OCI-LY7 (cell line): ENCODE measurements around the gene PGD. TPM values are rescaled to one million over a fixed set of nuclear protein-coding genes. Genes with fewer than 3 reads are reported as not detected.

Source experiments
- BruUV-seq: library from RNA; stranded (reverse); fragments of 400-500 nt; replicated peaks from 2 replicates; lab custom pipeline; 2021; lab: Mats Ljungman, UMichigan
- CTCF ChIA-PET: fragments of 300-600 bp; sonication (Branson Sonifier 250); formaldehyde crosslinking; loops from one replicate; lab custom pipeline; 2022; ENCODE audit warnings: antibody characterized with exemption; ENCODE audit not compliant: unreplicated experiment; lab: Charles Lee
- POLR2A ChIA-PET: fragments of 300-600 bp; sonication (Branson Sonifier 250); formaldehyde crosslinking; loops from one replicate; lab custom pipeline; 2022; ENCODE audit warnings: antibody characterized with exemption; lab: Charles Lee
- DNase-seq: peaks from one replicate; pipeline ENCODE4 v3.0.0-alpha.2; 2015; ENCODE audit warnings: low spot score
- H2AFZ ChIP-seq: fragments of 200-600 bp; sonication (generic), shearing (Covaris generic); 2 replicates; pipeline ENCODE4 v1.6.1; 2014; ENCODE audit warnings: mild to moderate bottlenecking, antibody characterized with exemption, low read length, moderate library complexity
- H3K27ac ChIP-seq: fragments of 200-600 bp; sonication (generic); 2 replicates; pipeline ENCODE4 v1.5.1; 2014; ENCODE audit warnings: mixed run types, low read depth, mild to moderate bottlenecking, moderate library complexity, low read length, inconsistent platforms; ENCODE audit not compliant: poor library complexity, severe bottlenecking
- H3K36me3 ChIP-seq: fragments of 200-600 bp; sonication (generic); 2 replicates; pipeline ENCODE4 v1.6.1; 2014; ENCODE audit warnings: mild to moderate bottlenecking, antibody characterized with exemption, low read length, moderate library complexity, mixed read lengths; ENCODE audit not compliant: insufficient read depth
- H3K4me1 ChIP-seq: fragments of 200-600 bp; sonication (generic); 2 replicates; pipeline ENCODE4 v1.5.1; 2014; ENCODE audit warnings: mild to moderate bottlenecking, low read length; ENCODE audit not compliant: insufficient read depth, poor library complexity, severe bottlenecking
- H3K4me2 ChIP-seq: fragments of 200-600 bp; sonication (generic); 2 replicates; pipeline ENCODE4 v1.6.1; 2014; ENCODE audit warnings: mild to moderate bottlenecking, low read length
- H3K4me3 ChIP-seq: fragments of 200-600 bp; sonication (generic); 2 replicates; pipeline ENCODE4 v1.5.1; 2014; ENCODE audit warnings: mild to moderate bottlenecking, low read depth, low read length; ENCODE audit not compliant: poor library complexity, severe bottlenecking
- H3K79me2 ChIP-seq: fragments of 200-600 bp; sonication (generic); 2 replicates; pipeline ENCODE4 v1.6.1; 2016; ENCODE audit warnings: low read depth, mild to moderate bottlenecking, low read length, moderate library complexity, mixed read lengths; ENCODE audit not compliant: insufficient read depth
- H3K9me2 ChIP-seq: fragments of 200-600 bp; sonication (generic); 2 replicates; pipeline ENCODE4 v1.6.1; 2016; ENCODE audit warnings: mild to moderate bottlenecking, low read length, mixed read lengths; ENCODE audit not compliant: insufficient read depth
- H3K9me3 ChIP-seq: fragments of 200-600 bp; sonication (generic); 2 replicates; pipeline ENCODE4 v1.6.1; 2014; ENCODE audit warnings: mild to moderate bottlenecking, mixed run types, low read length, mixed read lengths
- H4K20me1 ChIP-seq: fragments of 200-600 bp; sonication (generic); 2 replicates; pipeline ENCODE4 v1.6.1; 2014; ENCODE audit warnings: mild to moderate bottlenecking, antibody characterized with exemption, low read length, moderate library complexity, mixed read lengths; ENCODE audit not compliant: insufficient read depth
- CTCF ChIP-seq: fragments of 200-600 bp; sonication (generic); conservative IDR thresholded peaks from 2 replicates; pipeline ENCODE4 v1.5.1; 2014; ENCODE audit warnings: mild to moderate bottlenecking, antibody characterized with exemption, low read length, moderate library complexity, mixed read lengths
- EZH2phosphoT487 ChIP-seq: fragments of 200-600 bp; sonication (generic); IDR thresholded peaks from 2 replicates; pipeline ENCODE4 v1.6.1; 2018; ENCODE audit warnings: low read depth, borderline replicate concordance, mild to moderate bottlenecking, mixed run types, antibody characterized with exemption, low read length, moderate library complexity, mixed read lengths
- intact Hi-C: fragments of 100-400 bp; cut with micrococcal nuclease; formaldehyde crosslinking; loops from one replicate; pipeline ENCODE4 v1.10.0; 2022; ENCODE audit not compliant: unreplicated experiment
- total RNA-seq, 2 experiments: library from RNA; depleted of rRNA in 1 of 2; stranded (reverse); fragments of >200 nt in 1 of 2; shearing (Covaris generic) in 1 of 2; gene quantifications; 2 replicates each; pipeline ENCODE4 v1.2.3, GENCODE V29; 2014 to 2022

Gene PGD
- total RNA-seq, 2 experiments from 2014 or later: 69.3 to 157 TPM

DNA sequence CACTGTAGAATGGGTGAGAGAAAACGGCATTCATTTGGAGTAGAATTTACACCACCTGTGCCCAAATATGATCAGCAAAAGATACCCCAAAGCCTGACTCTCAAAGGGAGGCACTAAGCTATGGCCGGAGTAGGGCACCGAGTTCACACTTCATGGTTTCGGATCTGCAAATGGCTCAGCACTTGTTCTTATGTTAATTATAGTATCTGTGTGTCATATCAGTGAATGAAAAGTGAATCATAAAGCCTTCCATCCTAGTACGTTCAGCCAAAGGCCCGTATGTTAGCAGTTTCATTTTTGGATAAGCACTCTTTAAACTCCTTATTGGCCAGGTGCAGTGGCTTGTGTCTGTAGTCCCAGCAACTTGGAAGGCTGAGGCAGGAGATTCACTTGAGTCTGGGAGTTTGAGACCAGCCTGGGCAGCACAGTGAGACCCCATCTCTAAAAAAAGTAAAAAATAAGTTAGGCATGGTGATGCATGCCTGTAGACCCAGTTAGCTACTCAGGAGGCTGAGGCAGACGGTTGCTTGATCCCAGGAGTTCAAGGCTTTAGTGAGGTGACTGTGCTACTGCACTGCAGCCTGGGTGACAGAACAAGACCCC is 46.0 kb downstream of the PGD start:
- POLR2A ChIA-PET: no interaction called here
- no peak overlapping the region for H2AFZ ChIP-seq
- CTCF ChIA-PET: no interaction called here

GRCh38 chr1:10446790-10447422 is 48.0 kb downstream of the PGD start:
- no peaks in the 10 kb centered on the region for H3K36me3 ChIP-seq
- no peaks in the 10 kb centered on the region for H4K20me1 ChIP-seq
- H3K4me1 ChIP-seq: no peaks in the 10 kb centered on the region
- no peak for DNase-seq
- intact Hi-C loops: no loop called here
- no peaks in the 10 kb centered on the region for H3K9me2 ChIP-seq
- H3K79me2 ChIP-seq: no peaks in the 10 kb centered on the region
- ChIA-PET POLR2A (interaction anchor here (0.6 kb wide), 1 partner anchor 39 kb away, joined by 5 read pairs; no protein-coding TSS in a partner anchor), CTCF (no interaction called here)
- no peaks in the 10 kb centered on the region for H3K9me3 ChIP-seq
- no peak overlapping the region for H3K27ac ChIP-seq
- H3K4me3 ChIP-seq: no peak overlapping the region
- BruUV-seq: no TSS peak
- no peak for TF ChIP-seq CTCF
- TF ChIP-seq EZH2phosphoT487: no peak
- no peak overlapping the region for H3K4me2 ChIP-seq
- H2AFZ ChIP-seq: no peak overlapping the region

More for the DNA sequence above, 46.0 kb downstream of the PGD start:
- H3K36me3 ChIP-seq: peaks cover 5% of the 10 kb centered on the region; the same call in 1 of the 2 replicates
- no peak for TF ChIP-seq CTCF
- TF ChIP-seq EZH2phosphoT487: no peak
- no peaks in the 10 kb centered on the region for H3K4me1 ChIP-seq
- no peaks in the 10 kb centered on the region for H4K20me1 ChIP-seq
- no peaks in the 10 kb centered on the region for H3K79me2 ChIP-seq
- H3K9me3 ChIP-seq: no peaks in the 10 kb centered on the region
- no peak overlapping the region for H3K4me3 ChIP-seq
- DNase-seq: no peak
- H3K9me2 ChIP-seq: no peaks in the 10 kb centered on the region
- intact Hi-C loops: no loop called here
- BruUV-seq: no TSS peak
- H3K27ac ChIP-seq: no peak overlapping the region
- no peak overlapping the region for H3K4me2 ChIP-seq

DNA sequence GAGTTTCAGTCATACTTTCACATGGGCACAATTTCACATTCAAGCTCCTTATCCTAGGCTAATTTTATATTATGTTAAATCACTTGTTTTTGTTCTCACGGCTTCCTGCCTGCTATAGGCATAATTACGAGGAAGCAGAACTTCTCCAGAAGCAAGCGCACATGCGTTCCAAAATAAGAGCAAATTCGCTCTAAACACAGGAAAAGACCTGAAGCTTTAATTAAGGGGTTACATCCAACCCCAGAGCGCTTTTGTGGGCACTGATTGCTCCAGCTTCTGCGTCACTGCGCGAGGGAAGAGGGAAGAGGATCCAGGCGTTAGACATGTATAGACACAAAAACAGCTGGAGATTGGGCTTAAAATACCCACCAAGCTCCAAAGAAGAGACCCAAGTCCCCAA is 50.9 kb downstream of the PGD start, which contains the start of gene CORT:
CORT (plus strand) TSS at position 281 of the 400 bp plus-strand sequence. CDS start 193 bp downstream, outside the sequence.
- CTCF ChIA-PET: no interaction called here
- POLR2A ChIA-PET: no interaction called here
- no peaks in the 10 kb centered on the region for H3K4me1 ChIP-seq

More for the DNA sequence above, 50.9 kb downstream of the PGD start, which contains the start of gene CORT:
- Histone ChIP-seq H3K4me2 (no peak within 1 kb of the TSS), H3K4me3 (no peak within 1 kb of the TSS), H3K27ac (no peak within 1 kb of the TSS), H3K36me3 (peaks cover 6% of the 10 kb centered on the region; the same call in 1 of the 2 replicates), H3K79me2 (no peaks in the 10 kb centered on the region), H3K9me2 (no peaks in the 10 kb centered on the region), H3K9me3 (no peaks in the 10 kb centered on the region), H4K20me1 (no peaks in the 10 kb centered on the region), H2AFZ (no peak within 1 kb of the TSS)
- intact Hi-C loops: no loop called here
- no TSS peak for BruUV-seq
- TF ChIP-seq EZH2phosphoT487 (no peak), CTCF (no peak)
- no peak for DNase-seq
